Muscle layer of colon (tissue), 2 donors: Measurements from ENCODE around the gene UTS2R.
"Not testable (repeated sequence)": the region's sequence is repeated elsewhere in the genome, so short reads cannot be mapped to it uniquely, and the experiment has no call there.

Experiments used
- H3K27ac ChIP-seq: one replicate; pipeline ENCODE4 v1.7.0; 2013; ENCODE audit warnings: low read depth, mild to moderate bottlenecking, low read length, moderate library complexity
- H3K27me3 ChIP-seq, 2 donors: one replicate each; pipeline ENCODE4 v1.7.0; 2013; ENCODE audit warnings: low read length in 2 of 2, mild to moderate bottlenecking in 2 of 2; ENCODE audit not compliant: insufficient read depth in 2 of 2, control insufficient read depth in 1 of 2
- H3K36me3 ChIP-seq: one replicate; pipeline ENCODE4 v1.7.0; 2013; ENCODE audit warnings: mild to moderate bottlenecking, low read length; ENCODE audit not compliant: insufficient read depth
- H3K4me1 ChIP-seq: one replicate; pipeline ENCODE4 v1.7.0; 2013; ENCODE audit warnings: mild to moderate bottlenecking, low read length; ENCODE audit not compliant: insufficient read depth
- H3K4me3 ChIP-seq, 2 donors: one replicate each; pipeline ENCODE4 v1.7.0; 2013; ENCODE audit warnings: low read length in 2 of 2, low read depth in 1 of 2, mild to moderate bottlenecking in 1 of 2, moderate library complexity in 1 of 2
- H3K9ac ChIP-seq: one replicate; pipeline ENCODE4 v1.7.0; 2013; ENCODE audit warnings: low read length
- H3K9me3 ChIP-seq: one replicate; pipeline ENCODE4 v1.7.0; 2013; ENCODE audit warnings: mild to moderate bottlenecking, low read length
- donor health status: abdominal sarcoma.
- donor health status: Adenocarcinoma of cecum.

Gene UTS2R

GRCh38 chr17:82350182-82351030 lies 21.2 kb upstream of the UTS2R start:
- Histone ChIP-seq H3K9ac (no peak overlapping the region), H3K27ac (no peak overlapping the region), H3K27me3 (peaks cover 0 to 10% of the 10 kb centered on the region in 2 donors), H3K4me1 (peaks cover 6% of the 10 kb centered on the region), H3K4me3 (no peak overlapping the region), H3K9me3 (no peaks in the 10 kb centered on the region), H3K36me3 (no peaks in the 10 kb centered on the region)

- H3K4me3 ChIP-seq, result no peak overlapping the region
- H3K9me3 ChIP-seq, result no peaks in the 10 kb centered on the region
- no peaks in the 10 kb centered on the region for H3K36me3 ChIP-seq
- H3K27me3 ChIP-seq, result peaks cover 0 to 12% of the 10 kb centered on the region in 2 donors
- no peak overlapping the region for H3K9ac ChIP-seq
- H3K27ac ChIP-seq, result no peak overlapping the region
- peaks cover 12% of the 10 kb centered on the region for H3K4me1 ChIP-seq
These were observed 20.3 kb upstream of the UTS2R start for GRCh38 chr17:82351254-82351712.

- H3K27ac ChIP-seq, result no peak overlapping the region
- H3K27me3 ChIP-seq, result peaks cover 0 to 18% of the 10 kb centered on the region in 2 donors
- H3K9ac ChIP-seq, result no peak overlapping the region
- no peak overlapping the region for H3K4me3 ChIP-seq
- H3K4me1 ChIP-seq, result peaks cover 12% of the 10 kb centered on the region
- H3K9me3 ChIP-seq, result no peaks in the 10 kb centered on the region
- no peaks in the 10 kb centered on the region for H3K36me3 ChIP-seq
These were observed 19.7 kb upstream of the UTS2R start for GRCh38 chr17:82351713-82352488.

- no peaks in the 10 kb centered on the region for H3K9me3 ChIP-seq
- no peak overlapping the region for H3K27ac ChIP-seq
- no peak overlapping the region for H3K4me3 ChIP-seq
- H3K9ac ChIP-seq, result no peak overlapping the region
- H3K4me1 ChIP-seq, result peaks cover 12% of the 10 kb centered on the region
- H3K36me3 ChIP-seq, result no peaks in the 10 kb centered on the region
- peaks cover 0 to 33% of the 10 kb centered on the region in 2 donors for H3K27me3 ChIP-seq
These were observed 18.1 kb upstream of the UTS2R start for GRCh38 chr17:82353484-82353883.

GRCh38 chr17:82354804-82355308 lies 16.7 kb upstream of the UTS2R start:
- Histone ChIP-seq H3K36me3 (no peaks in the 10 kb centered on the region), H3K27me3 (peaks cover 0 to 43% of the 10 kb centered on the region in 2 donors), H3K9ac (no peak overlapping the region), H3K27ac (no peak overlapping the region), H3K4me1 (peaks cover 12% of the 10 kb centered on the region), H3K9me3 (no peaks in the 10 kb centered on the region), H3K4me3 (no peak overlapping the region)

GRCh38 chr17:82355770-82356427 lies 15.7 kb upstream of the UTS2R start:
- Histone ChIP-seq H3K9ac (no peak overlapping the region), H3K4me3 (no peak overlapping the region), H3K9me3 (no peaks in the 10 kb centered on the region), H3K4me1 (peaks cover 12% of the 10 kb centered on the region), H3K27ac (no peak overlapping the region), H3K36me3 (no peaks in the 10 kb centered on the region), H3K27me3 (peaks cover 0 to 43% of the 10 kb centered on the region in 2 donors)

- H3K36me3 ChIP-seq, result no peaks in the 10 kb centered on the region
- H3K4me3 ChIP-seq, result no peak overlapping the region
- H3K27me3 ChIP-seq, result peaks cover 0 to 43% of the 10 kb centered on the region in 2 donors
- H3K4me1 ChIP-seq, result peaks cover 8% of the 10 kb centered on the region
- no peak overlapping the region for H3K27ac ChIP-seq
- H3K9me3 ChIP-seq, result no peaks in the 10 kb centered on the region
- H3K9ac ChIP-seq, result no peak overlapping the region
These were observed 14.7 kb upstream of the UTS2R start for GRCh38 chr17:82356845-82357355.

- H3K4me3 ChIP-seq, result no peak overlapping the region
- no peak overlapping the region for H3K27ac ChIP-seq
- no peaks in the 10 kb centered on the region for H3K36me3 ChIP-seq
- peaks cover 6% of the 10 kb centered on the region for H3K4me1 ChIP-seq
- peaks cover 0 to 38% of the 10 kb centered on the region in 2 donors for H3K27me3 ChIP-seq
- no peaks in the 10 kb centered on the region for H3K9me3 ChIP-seq
- no peak overlapping the region for H3K9ac ChIP-seq
These were observed 14.2 kb upstream of the UTS2R start for GRCh38 chr17:82357394-82357793.

GRCh38 chr17:82358465-82359350 lies 12.9 kb upstream of the UTS2R start, which contains the start of gene TEX19:
TEX19 (plus strand) TSS chr17:82359247; CDS start chr17:82362151, 2,904 bp downstream.
- Histone ChIP-seq H3K4me3 (no peak within 1 kb of the TSS), H3K27ac (no peak within 1 kb of the TSS), H3K36me3 (no peaks in the 10 kb centered on the region), H3K27me3 (peaks cover 0 to 33% of the 10 kb centered on the region in 2 donors), H3K9me3 (no peaks in the 10 kb centered on the region), H3K4me1 (peaks cover 6% of the 10 kb centered on the region), H3K9ac (no peak within 1 kb of the TSS)

- H3K9ac ChIP-seq, H3K4me1 ChIP-seq, H3K9me3 ChIP-seq, H3K27ac ChIP-seq, H3K36me3 ChIP-seq, H3K4me3 ChIP-seq: not testable (repeated sequence)
- peaks cover 0 to 33% of the 10 kb centered on the region in 2 donors for H3K27me3 ChIP-seq
These were observed 12.0 kb upstream of the UTS2R start for GRCh38 chr17:82359451-82360074.
